Tibial nerve (tissue), 4 donors: ENCODE results near the gene AGXT2.

ENCODE experiments used
- CTCF ChIP-seq, 5 experiments: fragments of 200-600 bp in 3 of 5; fragments of 450-650 bp in 2 of 5; sonication (generic) in 3 of 5; IDR thresholded peaks; one replicate each; pipeline ENCODE4 v1.5.1; 2016 to 2019; ENCODE audit warnings: antibody characterized with exemption in 5 of 5, mild to moderate bottlenecking in 3 of 5, moderate library complexity in 2 of 5
- EP300 ChIP-seq, 2 donors: sonication (generic); formaldehyde crosslinking; IDR thresholded peaks; one replicate each; pipeline ENCODE4 v1.6.1; 2017; ENCODE audit warnings: antibody characterized with exemption in 2 of 2, mild to moderate bottlenecking in 1 of 2

- TF ChIP-seq CTCF (IDR thresholded peaks at IDR 0.05) = no peak
- no peak for TF ChIP-seq EP300 (IDR thresholded peaks at IDR 0.05)
These were observed 8.9 kb downstream of the AGXT2 start for GRCh38 chr5:35038891-35039290.
